ENCODE data around the gene KLRG1. TPM values are rescaled to one million over a fixed set of nuclear protein-coding genes. Genes with fewer than 3 reads are reported as not detected.

The KLRG1 gene
- 1 to 10 TPM in 5 of 6 donors, under 1 TPM in 1; 0.40 to 7.1 (median 4.7) TPM for polyA plus RNA-seq (ENCODE audit: low read depth in 6 of 6)

GRCh38 chr12:8989413-8989812 lies at the start of gene KLRG1:
Gene KLRG1, plus strand, starts transcription at chr12:8989546. Its CDS starts 90 bp downstream, at chr12:8989636.
- DNase-seq (peak; percentile 12), ATAC-seq (ENCODE audit: low read depth in 2 of 2) (peak; percentile 56 to 83)
- H3K36me3 Mint-ChIP-seq: no peaks in the 10 kb centered on the region
- H3K27ac Mint-ChIP-seq: peak within 1 kb of the TSS in 4 of 6 donors; percentile 1 to 63 (median 30)
- no peaks in the 10 kb centered on the region for H3K27me3 Mint-ChIP-seq
- no peaks in the 10 kb centered on the region for H3K9me3 Mint-ChIP-seq
- peak within 1 kb of the TSS in 4 of 8 donors; percentile 12 to 74 (median 43) for H3K4me3 Mint-ChIP-seq
- peaks cover 7 to 18% (median 9%) of the 10 kb centered on the region in 3 donors for H3K4me1 Mint-ChIP-seq

GRCh38 chr12:8941691-8942478 lies 47.5 kb upstream of the KLRG1 start:
- Mint-ChIP-seq H3K36me3 (peaks cover 17 to 19% of the 10 kb centered on the region in 2 donors), H3K27me3 (no peaks in the 10 kb centered on the region), H3K4me1 (peaks cover 5 to 11% (median 10%) of the 10 kb centered on the region in 3 donors), H3K9me3 (no peaks in the 10 kb centered on the region), H3K4me3 (no peak overlapping the region), H3K27ac (peak overlapping the region in 2 of 6 donors; percentile 54 to 63)
- DNase-seq (no peak), ATAC-seq (ENCODE audit: low read depth in 2 of 2) (no peak)

- H3K36me3 Mint-ChIP-seq: peaks cover 8 to 13% of the 10 kb centered on the region in 2 donors
- ATAC-seq (ENCODE audit: low read depth in 2 of 2) (no peak), DNase-seq (no peak)
- H3K27me3 Mint-ChIP-seq: no peaks in the 10 kb centered on the region
- H3K4me3 Mint-ChIP-seq: no peak overlapping the region
- peaks cover 19 to 28% (median 27%) of the 10 kb centered on the region in 3 donors for H3K4me1 Mint-ChIP-seq
- H3K27ac Mint-ChIP-seq: no peak overlapping the region
- H3K9me3 Mint-ChIP-seq: no peaks in the 10 kb centered on the region
These were observed 45.7 kb upstream of the KLRG1 start for GRCh38 chr12:8943565-8944186.

- DNase-seq (no peak), ATAC-seq (ENCODE audit: low read depth in 2 of 2) (no peak)
- Mint-ChIP-seq H3K4me1 (peaks cover 26 to 49% (median 41%) of the 10 kb centered on the region in 3 donors), H3K27ac (peak overlapping the region in 2 of 6 donors; percentile 42 to 83), H3K27me3 (no peaks in the 10 kb centered on the region), H3K36me3 (peaks cover 8% of the 10 kb centered on the region in 2 donors), H3K4me3 (peak overlapping the region in 1 of 8 donors; percentile 50), H3K9me3 (no peaks in the 10 kb centered on the region)
These were observed 42.6 kb upstream of the KLRG1 start for GRCh38 chr12:8946733-8947132.

GRCh38 chr12:8947737-8948136 lies 41.6 kb upstream of the KLRG1 start:
- Mint-ChIP-seq H3K36me3 (peaks cover under 1 to 10% of the 10 kb centered on the region in 2 donors), H3K4me1 (peaks cover 26 to 52% (median 42%) of the 10 kb centered on the region in 3 donors), H3K27me3 (no peaks in the 10 kb centered on the region), H3K4me3 (peak overlapping the region in 6 of 8 donors; percentile 26 to 100 (median 80)), H3K27ac (peak overlapping the region in 4 of 6 donors; percentile 34 to 92 (median 54)), H3K9me3 (peaks cover 0 to under 1% (median 0%) of the 10 kb centered on the region in 7 donors)
- no peak for ATAC-seq (ENCODE audit: low read depth in 2 of 2)
- peak; percentile 19 for DNase-seq

GRCh38 chr12:8948701-8949341 lies 40.5 kb upstream of the KLRG1 start:
- H3K4me3 Mint-ChIP-seq: peak overlapping the region; percentile 93 to 100 (median 98)
- peaks cover 26 to 52% (median 48%) of the 10 kb centered on the region in 3 donors for H3K4me1 Mint-ChIP-seq
- ATAC-seq (ENCODE audit: low read depth in 2 of 2) (no peak), DNase-seq (peak; percentile 21)
- H3K36me3 Mint-ChIP-seq: peaks cover 7 to 11% of the 10 kb centered on the region in 2 donors
- H3K9me3 Mint-ChIP-seq: peaks cover 0 to 5% (median 0%) of the 10 kb centered on the region in 7 donors
- no peaks in the 10 kb centered on the region for H3K27me3 Mint-ChIP-seq
- peak overlapping the region; percentile 91 to 99 (median 98) for H3K27ac Mint-ChIP-seq

- Mint-ChIP-seq H3K27ac (peak within 1 kb of the TSS; percentile 91 to 99 (median 98)), H3K4me1 (peaks cover 26 to 52% (median 48%) of the 10 kb centered on the region in 3 donors), H3K9me3 (peaks cover 0 to 5% (median 0%) of the 10 kb centered on the region in 7 donors), H3K4me3 (peak within 1 kb of the TSS; percentile 93 to 100 (median 98)), H3K27me3 (no peaks in the 10 kb centered on the region), H3K36me3 (peaks cover 7 to 9% of the 10 kb centered on the region in 2 donors)
- peak; percentile 85 to 86 for ATAC-seq (ENCODE audit: low read depth in 2 of 2)
- DNase-seq: peak; percentile 89
These were observed 39.8 kb upstream of the KLRG1 start, which contains the start of gene M6PR for GRCh38 chr12:8949342-8950220. Gene M6PR, minus strand, starts transcription at chr12:8949645. Its CDS starts 3,241 bp downstream, at chr12:8946404.

- H3K4me1 Mint-ChIP-seq: peaks cover 26 to 52% (median 48%) of the 10 kb centered on the region in 3 donors
- H3K27me3 Mint-ChIP-seq: no peaks in the 10 kb centered on the region
- peaks cover 0 to 5% (median 0%) of the 10 kb centered on the region in 7 donors for H3K9me3 Mint-ChIP-seq
- peaks cover 7 to 9% of the 10 kb centered on the region in 2 donors for H3K36me3 Mint-ChIP-seq
- ATAC-seq (ENCODE audit: low read depth in 2 of 2): peak; percentile 32 to 34
- peak overlapping the region; percentile 91 to 99 (median 98) for H3K27ac Mint-ChIP-seq
- DNase-seq: no peak
- H3K4me3 Mint-ChIP-seq: peak overlapping the region; percentile 93 to 100 (median 98)
These were observed 39.2 kb upstream of the KLRG1 start for GRCh38 chr12:8950221-8950527.

GRCh38 chr12:8950702-8951478 lies 38.5 kb upstream of the KLRG1 start:
- H3K9me3 Mint-ChIP-seq: peaks cover 0 to 5% (median 0%) of the 10 kb centered on the region in 7 donors
- DNase-seq (no peak), ATAC-seq (ENCODE audit: low read depth in 2 of 2) (no peak)
- H3K4me3 Mint-ChIP-seq: peak overlapping the region; percentile 93 to 100 (median 98)
- H3K36me3 Mint-ChIP-seq: peaks cover 7 to 9% of the 10 kb centered on the region in 2 donors
- peaks cover 26 to 52% (median 47%) of the 10 kb centered on the region in 3 donors for H3K4me1 Mint-ChIP-seq
- H3K27me3 Mint-ChIP-seq: no peaks in the 10 kb centered on the region
- H3K27ac Mint-ChIP-seq: peak overlapping the region; percentile 91 to 99 (median 98)

GRCh38 chr12:8951744-8952143 lies 37.6 kb upstream of the KLRG1 start:
- no peak for DNase-seq
- H3K4me1 Mint-ChIP-seq: peaks cover 22 to 43% (median 38%) of the 10 kb centered on the region in 3 donors

GRCh38 chr12:8953773-8954402 lies 35.5 kb upstream of the KLRG1 start:
- peaks cover 7 to 9% of the 10 kb centered on the region in 2 donors for H3K36me3 Mint-ChIP-seq
- H3K4me1 Mint-ChIP-seq: peaks cover 4 to 22% (median 18%) of the 10 kb centered on the region in 3 donors
- H3K4me3 Mint-ChIP-seq: peak overlapping the region in 1 of 8 donors; percentile 50
- DNase-seq: no peak
- no peaks in the 10 kb centered on the region for H3K27me3 Mint-ChIP-seq
- no peak for ATAC-seq (ENCODE audit: low read depth in 2 of 2)
- H3K9me3 Mint-ChIP-seq: peaks cover 0 to 5% (median 0%) of the 10 kb centered on the region in 7 donors
- no peak overlapping the region for H3K27ac Mint-ChIP-seq

More at GRCh38 chr12:8951744-8952143, 37.6 kb upstream of the KLRG1 start:
- peak overlapping the region in 4 of 8 donors; percentile 22 to 98 (median 27) for H3K4me3 Mint-ChIP-seq
- H3K27me3 Mint-ChIP-seq: no peaks in the 10 kb centered on the region
- H3K9me3 Mint-ChIP-seq: peaks cover 0 to 5% (median 0%) of the 10 kb centered on the region in 7 donors
- H3K36me3 Mint-ChIP-seq: peaks cover 7 to 9% of the 10 kb centered on the region in 2 donors
- ATAC-seq (ENCODE audit: low read depth in 2 of 2): no peak
- H3K27ac Mint-ChIP-seq: no peak overlapping the region
